ENCODE measurements around the gene CTDSPL.
"Not testable (repeated sequence)": the region's sequence is repeated elsewhere in the genome, so short reads cannot be mapped to it uniquely, and the experiment has no call there.

The CTDSPL gene

GRCh38 chr3:37970802-37971201, 109.1 kb downstream of the CTDSPL start:
- no peak for DNase-seq

DNA sequence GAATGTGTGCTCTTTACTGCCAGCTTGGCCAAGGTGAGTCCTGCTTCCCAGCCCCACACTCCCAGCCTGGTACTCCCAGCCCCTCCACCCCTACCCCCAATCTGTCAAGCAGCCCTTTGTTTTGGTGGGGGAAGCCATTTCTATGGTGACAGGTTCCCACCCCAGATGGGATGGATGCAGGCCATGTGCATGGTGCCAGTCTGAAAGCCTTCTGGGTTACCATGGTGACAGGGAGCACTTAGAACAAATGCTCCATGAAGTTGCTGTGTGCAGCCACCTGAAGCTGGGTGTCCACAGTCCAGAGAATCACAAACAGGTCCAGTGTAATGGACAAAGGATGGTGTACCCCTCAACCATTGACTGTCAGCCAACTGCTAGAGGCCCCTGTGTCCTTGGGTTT, 109.8 kb downstream of the CTDSPL start:
- no peak for DNase-seq

DNA sequence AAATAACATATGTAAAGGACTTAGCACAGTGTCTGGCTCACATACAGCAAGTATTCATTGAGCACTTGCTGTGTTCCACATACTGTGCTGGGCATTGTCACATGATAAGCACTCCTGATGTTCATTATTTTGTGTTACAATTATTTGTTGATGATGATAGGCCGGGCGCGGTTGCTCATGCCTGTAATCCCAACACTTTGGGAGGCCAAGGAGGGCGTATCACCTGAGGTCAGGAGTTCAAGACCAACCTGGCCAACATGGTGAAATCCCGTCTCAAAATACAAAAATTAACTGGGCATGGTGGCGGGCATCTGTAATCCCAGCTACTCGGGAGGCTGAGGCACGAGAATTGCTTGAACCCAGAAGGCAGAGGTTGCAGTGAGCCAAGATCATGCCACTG, 110.4 kb downstream of the CTDSPL start:
- DNase-seq, result not testable (repeated sequence)

GRCh38 chr3:37973246-37974054, 111.8 kb downstream of the CTDSPL start:
- DNase-seq, result no peak

DNA sequence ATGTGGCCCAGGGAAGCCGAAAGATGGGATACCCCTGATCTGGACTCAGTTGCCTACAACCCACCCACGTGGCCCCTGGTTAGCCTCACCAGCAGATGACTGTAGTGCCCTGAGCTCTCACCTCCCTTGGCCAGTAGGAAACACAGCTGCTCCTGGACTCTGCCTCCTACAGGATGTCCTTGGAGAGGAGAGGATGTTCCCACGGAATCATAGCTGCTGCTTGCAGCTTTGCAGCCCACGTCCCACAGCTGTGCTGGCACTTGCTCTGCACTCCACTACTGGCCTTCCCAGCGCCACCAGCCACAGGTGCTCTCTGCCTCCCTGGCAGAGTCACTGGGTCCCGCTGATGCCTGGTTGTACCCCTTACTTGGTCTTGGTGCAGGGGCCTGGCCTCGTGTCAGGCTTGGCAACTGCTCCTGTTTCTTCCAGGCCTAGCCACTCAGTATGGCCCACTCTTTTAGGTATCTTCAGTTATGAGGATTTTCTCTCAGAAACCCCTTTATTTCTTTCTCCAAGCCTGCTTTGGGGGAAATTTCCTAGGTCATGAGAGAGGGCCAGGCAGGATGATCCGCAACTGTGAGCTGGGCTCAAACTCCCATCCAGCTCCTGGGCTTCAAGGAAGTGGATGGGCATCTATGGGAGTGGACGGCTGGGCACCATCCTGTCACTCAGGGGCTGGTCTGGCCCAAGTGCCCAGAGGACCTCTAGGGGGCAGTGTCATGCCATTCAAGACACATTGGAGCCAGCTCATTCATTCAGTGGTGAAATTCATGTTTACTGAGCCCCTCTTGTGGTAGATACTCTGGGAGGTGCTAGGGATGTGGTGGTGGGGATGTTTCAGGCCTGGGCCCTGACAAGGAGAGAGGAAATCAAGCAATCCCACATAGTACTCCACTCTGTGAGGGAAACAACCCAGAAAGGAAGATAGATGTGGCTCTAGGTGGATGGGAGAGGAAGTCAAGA, 112.7 kb downstream of the CTDSPL start:
- DNase-seq, result no peak

GRCh38 chr3:37979541-37980461, 118.1 kb downstream of the CTDSPL start:
- DNase-seq, result no peak

GRCh38 chr3:37980462-37981347, 119.0 kb downstream of the CTDSPL start:
- no peak for DNase-seq

GRCh38 chr3:37981348-37981664, 119.6 kb downstream of the CTDSPL start:
- DNase-seq, result no peak

DNA sequence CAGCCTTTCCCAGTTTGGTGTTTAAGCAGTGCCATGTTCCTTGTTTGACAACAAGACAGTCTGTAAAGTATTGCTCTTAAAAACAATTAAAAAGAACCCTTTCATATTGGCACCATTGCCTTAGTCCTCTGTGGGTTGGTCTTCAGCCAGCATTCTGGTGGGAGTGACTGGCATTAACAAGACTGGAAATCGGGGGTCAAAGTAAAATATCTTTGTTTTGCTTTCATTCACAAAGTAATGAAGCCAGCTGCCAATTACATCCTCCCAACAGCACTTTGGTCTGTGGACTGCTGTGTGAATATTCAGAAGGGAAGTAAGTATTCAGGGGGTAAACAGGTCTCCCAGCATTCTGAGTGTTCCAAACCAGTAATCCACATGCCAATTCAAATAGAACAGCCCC, 120.7 kb downstream of the CTDSPL start:
- no peak for DNase-seq

DNA sequence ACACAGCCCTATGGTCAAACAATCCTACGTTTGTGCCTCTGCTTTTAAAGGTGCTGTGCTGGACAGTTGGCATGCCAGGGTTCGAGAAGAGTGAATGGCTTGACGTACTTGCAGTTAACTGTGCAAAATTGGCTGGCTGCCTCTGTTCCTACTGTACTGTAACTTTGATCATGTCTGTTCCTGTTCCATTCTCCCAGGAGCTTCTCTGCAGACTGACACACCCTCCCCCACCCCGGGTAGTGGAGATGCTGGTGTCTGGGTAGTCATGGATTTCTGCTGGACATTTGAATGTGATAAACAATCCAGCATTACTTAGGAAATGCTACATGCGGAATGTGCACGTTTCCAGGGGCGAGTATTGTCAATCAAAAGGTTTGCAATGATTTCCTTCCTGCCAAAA, 122.4 kb downstream of the CTDSPL start:
- no peak for DNase-seq

- DNase-seq, result no peak
Measured at GRCh38 chr3:37984596-37984995, 122.9 kb downstream of the CTDSPL start.

- no peak for DNase-seq
Measured at GRCh38 chr3:37985637-37986320, 124.1 kb downstream of the CTDSPL start.

GRCh38 chr3:37986479-37987314, 125.0 kb downstream of the CTDSPL start:
- no peak for DNase-seq

GRCh38 chr3:37987315-37987697, 125.6 kb downstream of the CTDSPL start:
- no peak for DNase-seq

- no peak for DNase-seq
Measured at GRCh38 chr3:37987751-37988179, 126.1 kb downstream of the CTDSPL start.

GRCh38 chr3:37988376-37988775, 126.7 kb downstream of the CTDSPL start:
- DNase-seq, result not testable (repeated sequence)

DNA sequence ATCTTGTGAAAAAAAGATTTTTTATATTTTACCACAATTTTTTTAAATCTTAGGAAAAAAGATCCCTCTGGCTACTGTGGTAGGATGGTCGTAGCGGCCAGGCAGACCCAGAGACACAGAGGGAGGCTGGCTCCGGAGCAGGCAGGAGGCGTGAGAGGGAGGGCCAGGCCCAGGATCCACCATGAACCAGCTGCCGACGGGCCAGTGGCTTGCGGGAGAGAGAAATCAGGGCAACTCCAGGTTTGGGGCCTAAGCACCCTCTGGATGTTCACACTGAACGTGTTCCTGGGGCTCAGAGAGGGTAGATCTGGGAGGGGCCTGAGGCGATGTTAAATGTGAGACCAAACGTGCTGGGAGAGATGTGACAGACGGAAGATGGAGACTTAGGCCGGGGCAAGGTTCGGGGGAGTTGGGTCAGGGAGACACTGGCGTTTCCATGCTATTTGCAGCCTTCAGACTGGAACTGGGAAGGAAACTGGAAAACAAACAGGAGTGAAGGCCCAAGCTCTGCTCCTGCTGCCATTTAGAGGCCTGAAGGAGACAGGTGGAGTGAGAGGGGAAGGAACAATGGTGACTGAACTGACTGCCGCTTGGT, 127.3 kb downstream of the CTDSPL start:
- no peak for DNase-seq

DNA sequence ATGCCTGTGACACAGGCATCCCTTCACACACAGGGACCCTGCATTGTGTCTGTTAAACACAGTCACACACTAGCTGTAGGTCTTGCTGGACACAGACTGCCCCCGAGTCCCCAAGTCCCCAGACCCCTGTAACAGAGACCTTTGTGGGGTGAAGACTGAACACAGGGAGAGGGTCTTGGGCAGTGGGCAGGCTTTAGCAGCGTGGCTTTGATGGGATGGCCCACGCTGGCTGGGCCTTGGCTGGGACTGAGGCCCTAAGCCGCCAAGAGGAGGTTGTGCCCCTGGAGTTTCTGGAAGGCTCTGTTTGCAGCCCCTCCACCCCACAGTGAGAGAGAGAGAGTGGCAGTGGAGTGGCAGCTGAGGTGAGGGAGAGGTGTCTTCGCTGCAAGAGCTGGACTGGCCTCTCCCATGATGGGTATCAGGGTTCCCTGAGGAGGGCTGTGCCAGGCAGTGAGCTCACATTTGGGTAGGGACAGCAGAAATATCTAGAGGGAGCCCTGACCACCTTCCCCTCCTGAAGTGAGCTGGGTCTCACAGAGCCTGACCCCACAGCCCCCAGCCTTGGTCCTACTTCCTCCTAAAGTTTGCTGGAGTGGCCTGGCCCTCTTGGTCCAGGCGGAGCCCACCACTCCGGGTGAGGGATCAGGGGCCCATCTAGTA, 128.3 kb downstream of the CTDSPL start:
- DNase-seq, result no peak

GRCh38 chr3:37990527-37990926, 128.8 kb downstream of the CTDSPL start, which contains the start of gene VILL:
Gene VILL, plus strand, starts transcription at chr3:37990786. Its CDS starts 2,887 bp downstream, at chr3:37993673.
- DNase-seq, result no peak
